ACC112 (cell line): Measurements from ENCODE around the gene FARP2.

Experiments used
- H2AFZ ChIP-seq: fragments of 200-600 bp; sonication (generic); one replicate; pipeline ENCODE4 v1.6.0; 2017; ENCODE audit warnings: antibody characterized with exemption, low read length; ENCODE audit not compliant: unreplicated experiment
- H3K27ac ChIP-seq: fragments of 200-600 bp; sonication (generic); 2 replicates; pipeline ENCODE4 v1.5.1; 2014; ENCODE audit warnings: low read depth, mild to moderate bottlenecking, antibody characterized with exemption, low read length, moderate library complexity
- H3K27me3 ChIP-seq: fragments of 200-600 bp; sonication (generic); 2 replicates; pipeline ENCODE4 v1.6.1; 2014; ENCODE audit warnings: mild to moderate bottlenecking, antibody characterized with exemption, low read length, moderate library complexity, mixed read lengths; ENCODE audit not compliant: insufficient read depth
- H3K36me3 ChIP-seq: fragments of 200-600 bp; sonication (generic); 2 replicates; pipeline ENCODE4 v1.6.1; 2016; ENCODE audit warnings: mild to moderate bottlenecking, antibody characterized with exemption, low read length, moderate library complexity, mixed read lengths; ENCODE audit not compliant: insufficient read depth
- H3K4me1 ChIP-seq: fragments of 200-600 bp; sonication (generic); one replicate; pipeline ENCODE4 v1.6.1; 2016; ENCODE audit warnings: low read length, mixed read lengths; ENCODE audit not compliant: insufficient read depth, unreplicated experiment, control insufficient read depth
- H3K4me3 ChIP-seq: fragments of 200-600 bp; sonication (generic); 2 replicates; pipeline ENCODE4 v1.5.1; 2014; ENCODE audit warnings: mild to moderate bottlenecking, low read depth, low read length
- H3K79me2 ChIP-seq: fragments of 200-600 bp; sonication (generic); one replicate; pipeline ENCODE4 v1.6.0; 2016; ENCODE audit warnings: low read length; ENCODE audit not compliant: control insufficient read depth, unreplicated experiment, insufficient read depth

FARP2 gene

DNA sequence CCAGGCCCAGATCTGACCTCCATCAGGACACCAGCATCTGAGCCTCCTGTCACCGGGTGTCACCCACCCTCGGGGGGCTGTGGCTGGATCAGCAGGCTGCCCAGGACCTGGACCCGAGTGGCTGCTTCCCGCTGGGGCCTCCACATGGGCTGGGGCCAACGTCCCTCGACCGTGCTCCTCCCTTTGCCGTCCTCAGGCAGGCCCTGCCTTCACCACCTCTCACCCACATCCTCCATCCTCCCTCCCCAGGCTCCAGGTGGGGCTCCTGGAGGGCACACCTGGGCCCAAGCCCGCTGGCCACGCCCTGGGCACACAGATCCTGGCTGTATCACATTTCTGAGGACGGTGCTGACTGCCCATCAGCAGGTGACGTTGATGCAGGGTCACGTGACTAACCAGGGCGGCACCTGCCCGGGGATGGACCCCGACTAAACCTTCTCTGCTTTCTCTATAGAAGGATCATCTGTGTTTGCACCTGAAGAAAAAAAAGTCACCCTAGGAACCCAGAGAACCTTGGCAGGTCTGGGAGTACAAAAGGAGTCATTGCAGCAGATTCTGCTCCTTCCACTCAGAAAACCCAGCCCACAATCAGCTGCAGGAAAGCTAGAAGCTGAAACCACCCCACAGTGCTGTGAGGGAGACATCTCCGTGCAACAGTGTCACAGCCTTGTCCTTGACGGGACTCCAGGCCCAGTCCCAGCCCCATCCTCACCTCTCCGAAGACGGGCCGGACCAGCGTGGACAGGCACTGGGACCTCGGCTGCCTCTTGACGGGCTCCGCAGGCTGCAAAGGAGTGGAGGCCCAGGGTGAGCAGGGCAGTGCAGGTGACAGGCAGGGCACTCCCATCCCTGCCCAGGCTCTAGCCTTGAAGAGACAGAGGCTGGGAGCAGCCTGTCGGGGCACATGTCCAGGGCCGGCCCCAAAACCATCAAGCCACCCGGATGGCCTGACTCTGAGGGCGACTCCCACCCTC lies 141.1 kb downstream of the FARP2 start:
- peaks cover 6% of the 10 kb centered on the region; the same call in 1 of the 2 replicates for H3K36me3 ChIP-seq
- H3K4me3 ChIP-seq: no peak overlapping the region
- H3K27ac ChIP-seq: no peak overlapping the region
- no peaks in the 10 kb centered on the region for H3K4me1 ChIP-seq
- no peak overlapping the region for H2AFZ ChIP-seq
- H3K79me2 ChIP-seq: peaks cover 14% of the 10 kb centered on the region
- no peaks in the 10 kb centered on the region for H3K27me3 ChIP-seq

DNA sequence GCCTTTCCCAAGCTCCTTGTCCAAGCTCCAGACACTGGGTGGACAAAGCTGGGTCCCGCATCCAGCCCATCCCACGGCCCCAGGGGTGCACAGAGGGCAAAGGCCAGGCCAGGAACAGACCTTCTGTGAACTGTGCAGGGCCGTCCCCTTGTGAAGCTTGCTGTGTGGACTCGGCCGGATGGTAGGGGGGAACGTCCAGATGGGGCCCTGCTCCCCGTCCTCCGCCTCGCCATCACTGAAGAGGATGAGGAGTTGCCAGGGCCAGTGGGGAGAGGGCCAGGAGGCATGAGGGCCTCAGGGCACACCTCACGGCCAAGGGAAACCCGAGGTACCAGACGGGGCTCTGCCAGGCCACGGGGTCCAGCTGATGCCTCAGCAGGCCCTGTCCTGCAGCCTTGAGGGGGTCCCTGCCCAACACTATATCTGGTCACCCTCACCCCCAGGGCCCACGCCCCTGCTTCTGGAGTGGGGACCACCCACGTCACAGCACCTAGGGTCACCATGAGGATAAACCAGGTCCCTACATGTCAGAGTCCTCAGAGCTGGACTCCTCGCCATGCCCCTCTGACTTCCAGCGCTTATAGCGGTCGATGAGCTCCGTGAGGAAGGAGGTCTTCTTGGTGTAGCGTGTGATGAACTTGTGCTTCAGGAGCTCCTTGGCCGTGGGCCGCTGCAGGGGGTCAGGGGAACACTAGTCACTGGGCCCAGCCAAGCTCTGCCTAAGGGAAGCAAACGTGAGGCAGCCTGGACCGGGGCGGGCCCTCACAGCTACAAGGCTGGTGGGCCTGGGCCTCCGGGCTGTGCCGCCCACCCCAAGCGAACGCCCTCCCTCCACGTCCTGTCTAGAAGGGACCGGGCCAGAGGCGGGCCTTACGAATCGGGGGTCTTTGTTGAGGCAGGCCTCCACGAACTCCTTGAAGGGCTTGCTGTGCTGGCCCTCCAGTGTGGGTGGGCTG lies 142.3 kb downstream of the FARP2 start:
- Histone ChIP-seq H3K27ac (no peak overlapping the region), H3K79me2 (peaks cover 21% of the 10 kb centered on the region), H3K36me3 (peaks cover 6% of the 10 kb centered on the region; the same call in 1 of the 2 replicates), H3K4me3 (no peak overlapping the region), H3K27me3 (no peaks in the 10 kb centered on the region), H3K4me1 (no peaks in the 10 kb centered on the region), H2AFZ (no peak overlapping the region)

DNA sequence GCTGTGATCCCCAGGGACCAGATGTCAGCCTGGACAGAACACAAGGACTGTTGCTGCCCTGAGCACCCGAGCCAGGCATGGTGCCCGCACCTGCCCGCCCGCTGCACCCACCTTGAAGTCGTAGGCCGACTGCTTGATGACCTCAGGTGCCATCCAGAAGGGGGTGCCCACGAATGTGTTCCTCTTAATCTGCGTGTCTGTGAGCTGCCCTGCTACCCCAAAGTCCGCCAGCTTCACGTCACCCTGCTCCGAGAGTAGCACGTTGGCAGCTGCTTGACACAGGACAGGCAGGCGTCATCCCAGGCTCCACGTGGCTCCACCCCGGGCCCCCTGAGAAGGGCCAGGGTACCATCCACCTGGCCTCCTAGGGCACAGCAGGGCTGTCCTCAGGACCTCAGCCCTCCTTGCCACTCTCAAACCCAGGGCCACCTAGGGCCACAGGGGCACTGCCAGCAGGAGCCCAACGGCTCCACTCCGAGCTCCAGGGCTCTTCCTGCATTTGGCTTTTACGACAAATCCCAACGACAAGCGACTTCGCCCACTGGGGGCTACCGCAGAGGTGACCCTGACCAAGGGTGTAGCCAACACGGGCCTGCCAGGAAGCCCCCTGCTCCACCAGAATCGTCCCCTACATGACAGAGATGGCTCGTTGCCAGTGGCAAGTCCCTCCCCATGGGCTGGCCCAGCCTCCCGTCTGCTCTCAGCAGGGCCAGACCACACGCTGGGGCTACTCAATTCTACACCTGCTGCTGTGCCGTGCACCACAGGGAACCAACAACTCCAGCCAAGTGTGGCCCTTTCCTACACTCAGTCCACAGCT lies 143.3 kb downstream of the FARP2 start:
- Histone ChIP-seq H2AFZ (no peak overlapping the region), H3K36me3 (peaks cover 2% of the 10 kb centered on the region; the same call in 1 of the 2 replicates), H3K79me2 (peaks cover 30% of the 10 kb centered on the region), H3K27me3 (no peaks in the 10 kb centered on the region), H3K27ac (no peak overlapping the region), H3K4me1 (no peaks in the 10 kb centered on the region), H3K4me3 (no peak overlapping the region)

DNA sequence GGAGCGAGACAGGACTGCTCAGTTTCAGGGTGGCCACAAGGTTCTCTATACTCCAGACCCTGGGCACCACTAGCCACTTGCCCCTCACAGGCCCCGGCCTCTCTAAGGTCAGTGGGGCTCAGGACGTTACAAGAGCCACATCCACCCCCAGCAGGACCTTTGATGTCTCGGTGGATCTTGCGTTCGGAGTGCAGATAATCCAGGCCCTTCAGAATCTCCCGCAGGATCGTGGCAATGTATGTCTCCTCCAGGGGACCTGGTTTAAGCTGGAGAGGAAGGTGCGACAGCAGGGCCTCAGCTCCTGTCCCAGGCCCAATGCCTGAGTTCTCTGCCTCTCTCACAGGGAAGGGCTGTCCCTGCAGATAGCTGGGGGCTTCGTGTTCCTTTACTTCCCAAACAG lies 143.9 kb downstream of the FARP2 start:
- no peak overlapping the region for H3K27ac ChIP-seq
- H3K79me2 ChIP-seq: peaks cover 36% of the 10 kb centered on the region
- no peak overlapping the region for H3K4me3 ChIP-seq
- H2AFZ ChIP-seq: no peak overlapping the region
- no peaks in the 10 kb centered on the region for H3K36me3 ChIP-seq
- no peaks in the 10 kb centered on the region for H3K27me3 ChIP-seq
- H3K4me1 ChIP-seq: no peaks in the 10 kb centered on the region

DNA sequence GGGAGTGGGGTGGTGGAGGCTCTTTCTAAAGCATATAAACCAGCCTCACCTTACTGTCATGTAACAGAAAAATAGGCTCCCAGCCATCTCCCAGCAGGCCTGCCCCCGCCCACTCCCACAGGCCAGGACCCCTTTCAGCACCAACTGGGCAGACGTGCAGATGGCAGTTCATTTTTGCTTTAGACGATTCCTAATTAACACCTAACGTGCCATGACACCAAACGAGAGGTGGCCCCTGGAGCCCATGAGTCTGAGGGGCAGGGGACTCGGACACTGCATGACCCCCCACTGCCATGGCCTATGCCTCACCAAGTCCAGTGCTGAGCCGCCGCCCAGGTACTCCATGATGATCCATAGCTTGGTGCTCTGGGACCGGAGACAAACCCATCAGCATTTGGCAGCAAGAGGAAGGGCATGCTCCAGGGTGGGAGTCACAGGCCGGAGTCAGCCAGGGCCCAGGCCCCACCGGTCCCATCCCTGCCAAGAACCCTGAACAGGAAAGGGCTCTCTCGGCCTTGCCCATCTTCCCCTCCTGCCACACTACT lies 144.4 kb downstream of the FARP2 start:
- Histone ChIP-seq H3K79me2 (peaks cover 41% of the 10 kb centered on the region), H3K36me3 (no peaks in the 10 kb centered on the region), H3K4me3 (no peak overlapping the region), H3K4me1 (peaks cover 4% of the 10 kb centered on the region), H3K27ac (no peak overlapping the region), H3K27me3 (no peaks in the 10 kb centered on the region), H2AFZ (no peak overlapping the region)

DNA sequence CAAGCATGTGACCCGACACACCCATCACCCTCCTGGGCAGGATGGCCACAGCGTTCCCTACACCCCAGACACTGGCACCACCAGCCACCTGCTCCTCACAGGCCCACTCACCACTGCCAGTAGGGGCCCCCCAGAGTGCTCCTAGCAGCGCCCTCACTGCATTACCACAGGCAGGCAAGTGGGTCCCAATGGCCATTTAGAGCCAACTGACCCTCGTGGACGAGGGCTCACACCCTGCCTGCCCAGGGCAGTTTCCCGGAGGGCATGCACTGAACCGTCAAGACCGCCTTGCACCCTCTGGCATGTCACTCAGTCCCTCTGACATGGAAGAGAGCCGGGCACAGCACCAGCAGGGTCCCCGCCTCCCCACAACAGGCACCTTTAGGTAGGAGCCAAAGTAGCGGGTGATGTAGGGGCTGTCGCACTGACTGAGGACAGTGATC lies 145.0 kb downstream of the FARP2 start:
- H3K4me1 ChIP-seq: peaks cover 10% of the 10 kb centered on the region
- H3K27ac ChIP-seq: no peak overlapping the region
- no peak overlapping the region for H3K4me3 ChIP-seq
- H3K36me3 ChIP-seq: no peaks in the 10 kb centered on the region
- no peak overlapping the region for H2AFZ ChIP-seq
- no peaks in the 10 kb centered on the region for H3K27me3 ChIP-seq
- H3K79me2 ChIP-seq: peaks cover 47% of the 10 kb centered on the region

DNA sequence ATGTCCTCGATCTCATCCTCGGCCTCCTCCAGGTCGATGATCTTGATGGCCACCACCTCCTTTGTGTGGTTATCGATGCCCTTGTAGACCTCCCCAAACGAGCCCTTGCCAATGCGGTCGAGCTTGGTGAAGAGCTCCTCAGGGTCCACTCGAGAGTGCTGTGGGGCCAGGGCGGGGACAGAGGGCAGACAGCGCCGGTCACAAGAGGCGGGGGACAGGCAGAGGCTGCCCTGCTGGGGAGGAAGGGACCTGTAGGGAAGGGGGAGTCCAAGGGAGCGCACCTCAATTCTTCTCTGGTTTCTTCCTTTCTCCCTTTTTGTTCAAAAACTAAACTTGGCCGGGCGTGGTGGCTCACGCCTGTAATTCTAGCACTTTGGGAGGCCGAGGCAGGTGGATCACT lies 145.5 kb downstream of the FARP2 start:
- Histone ChIP-seq H3K27me3 (no peaks in the 10 kb centered on the region), H3K79me2 (peaks cover 52% of the 10 kb centered on the region), H2AFZ (no peak overlapping the region), H3K4me1 (peaks cover 12% of the 10 kb centered on the region), H3K27ac (no peak overlapping the region), H3K4me3 (no peak overlapping the region), H3K36me3 (no peaks in the 10 kb centered on the region)

DNA sequence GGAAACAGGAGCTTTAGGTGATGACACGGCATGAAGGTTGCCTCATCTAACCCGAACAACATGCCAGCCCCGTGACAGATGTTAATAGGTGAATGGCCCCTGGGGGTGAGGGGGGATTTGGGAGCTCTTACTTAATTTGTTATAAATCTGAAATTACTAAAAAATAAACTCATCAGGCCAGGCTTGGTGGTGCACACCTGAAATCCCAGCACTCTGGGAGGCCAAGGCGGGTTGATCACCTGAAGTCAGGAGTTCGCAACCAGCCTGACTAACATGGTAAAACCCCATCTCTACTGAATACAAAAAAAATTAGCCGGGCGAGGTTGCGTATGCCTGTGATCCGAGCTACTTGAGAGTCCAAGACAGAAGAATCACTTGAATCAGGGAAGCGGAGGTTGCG lies 146.2 kb downstream of the FARP2 start:
- Histone ChIP-seq H3K4me3 (no peak overlapping the region), H3K4me1 (peaks cover 18% of the 10 kb centered on the region), H2AFZ (no peak overlapping the region), H3K36me3 (no peaks in the 10 kb centered on the region), H3K27ac (no peak overlapping the region), H3K27me3 (no peaks in the 10 kb centered on the region), H3K79me2 (peaks cover 59% of the 10 kb centered on the region)

DNA sequence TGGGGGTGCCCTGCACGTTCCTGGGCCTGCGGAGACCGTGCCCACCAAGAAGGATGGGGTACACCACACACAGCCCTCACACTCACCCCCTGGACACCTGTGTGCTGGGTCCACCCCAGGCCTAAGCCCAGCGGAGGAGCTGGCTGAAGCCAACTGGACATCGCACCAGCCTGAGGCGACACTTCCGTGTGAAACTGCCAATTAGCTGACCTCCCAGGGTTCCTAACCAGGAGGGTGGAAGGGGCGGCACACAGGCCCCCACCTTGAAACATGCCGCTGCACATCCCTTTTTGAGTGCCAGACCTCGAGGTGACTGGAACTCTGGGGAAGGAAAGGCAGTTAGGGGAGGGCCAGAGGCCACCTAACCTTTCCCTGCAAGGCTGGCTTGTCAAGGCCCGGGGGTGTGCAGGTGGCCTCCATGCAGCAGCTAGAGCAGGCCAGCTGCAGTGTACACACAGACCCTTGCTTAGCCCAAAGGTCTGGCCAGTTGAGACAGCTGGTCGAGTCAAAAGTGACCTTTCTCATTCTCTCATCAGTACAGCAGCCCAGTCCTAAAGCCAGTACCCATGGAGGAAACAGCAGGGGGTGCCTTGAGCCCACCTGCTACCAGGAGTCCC lies 147.8 kb downstream of the FARP2 start:
- Histone ChIP-seq H3K36me3 (no peaks in the 10 kb centered on the region), H3K4me3 (no peak overlapping the region), H3K79me2 (peaks cover 68% of the 10 kb centered on the region), H3K27me3 (no peaks in the 10 kb centered on the region), H2AFZ (no peak overlapping the region), H3K4me1 (peaks cover 18% of the 10 kb centered on the region), H3K27ac (no peak overlapping the region)
